ENCODE results near the gene PFKFB3. TPM values are rescaled to one million over a fixed set of nuclear protein-coding genes. Genes with fewer than 3 reads are reported as not detected.

Gene PFKFB3
- total RNA-seq, 1 donor from 2014 or later = 44.5 TPM

DNA sequence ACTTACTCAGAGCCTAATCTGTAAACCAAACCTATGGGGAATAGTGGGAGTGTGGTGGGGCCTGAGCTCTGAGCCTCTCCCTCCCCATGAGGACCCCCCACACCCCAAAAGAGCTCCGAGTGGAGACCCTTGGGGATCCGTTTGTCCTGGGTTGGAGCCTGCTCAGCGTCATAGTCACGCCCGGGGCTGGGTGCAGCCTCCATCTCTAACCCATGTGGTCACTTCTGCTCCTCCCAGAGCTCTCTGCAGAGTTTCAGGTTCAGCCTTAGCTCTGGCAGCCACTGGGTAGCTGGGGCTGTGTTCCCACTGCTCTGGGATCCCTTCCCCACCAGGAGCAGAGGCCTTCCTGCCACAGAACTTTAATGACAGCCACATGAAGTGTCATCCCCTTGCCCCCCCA lies 25.9 kb downstream of the PFKFB3 start:
- no peaks in the 10 kb centered on the region for H3K27me3 ChIP-seq (ENCODE audit: control insufficient read depth, insufficient read depth, low read length)
- no peak overlapping the region for H3K4me3 ChIP-seq (ENCODE audit: low read depth, low read length)
- no peak for DNase-seq (ENCODE audit: low read depth)
- peaks cover 9% of the 10 kb centered on the region for H3K36me3 ChIP-seq (ENCODE audit: control insufficient read depth, insufficient read depth, low read length)
- TF ChIP-seq CTCF (IDR thresholded peaks at IDR 0.05; ENCODE audit: insufficient read depth, low read length, poor library complexity, severe bottlenecking) = no peak

DNA sequence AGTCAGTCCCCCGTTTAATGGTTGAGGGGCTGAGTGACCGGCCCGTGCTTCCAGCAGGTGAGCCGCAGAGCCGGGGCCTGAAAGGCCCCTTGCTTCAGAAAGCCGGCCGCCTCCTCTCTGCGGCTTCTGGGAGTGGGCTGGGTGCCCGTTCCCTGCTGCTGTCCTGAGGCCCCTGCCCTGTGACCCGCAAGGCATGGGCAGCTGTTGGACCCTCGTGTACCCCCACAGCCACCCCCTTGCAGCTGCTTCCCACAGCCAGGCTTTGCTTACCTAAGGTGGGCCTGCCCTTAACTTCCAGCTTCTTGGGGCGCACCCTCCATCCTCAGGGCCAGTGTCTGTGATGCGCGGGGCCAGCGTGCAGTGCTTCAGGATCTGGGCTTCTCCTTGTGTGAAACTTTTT lies 26.6 kb downstream of the PFKFB3 start:
- H3K27me3 ChIP-seq (ENCODE audit: control insufficient read depth, insufficient read depth, low read length) = no peaks in the 10 kb centered on the region
- H3K4me3 ChIP-seq (ENCODE audit: low read depth, low read length) = no peak overlapping the region
- peaks cover 6% of the 10 kb centered on the region for H3K36me3 ChIP-seq (ENCODE audit: control insufficient read depth, insufficient read depth, low read length)
- DNase-seq (ENCODE audit: low read depth) = no peak
- TF ChIP-seq CTCF (IDR thresholded peaks at IDR 0.05; ENCODE audit: insufficient read depth, low read length, poor library complexity, severe bottlenecking) = no peak

DNA sequence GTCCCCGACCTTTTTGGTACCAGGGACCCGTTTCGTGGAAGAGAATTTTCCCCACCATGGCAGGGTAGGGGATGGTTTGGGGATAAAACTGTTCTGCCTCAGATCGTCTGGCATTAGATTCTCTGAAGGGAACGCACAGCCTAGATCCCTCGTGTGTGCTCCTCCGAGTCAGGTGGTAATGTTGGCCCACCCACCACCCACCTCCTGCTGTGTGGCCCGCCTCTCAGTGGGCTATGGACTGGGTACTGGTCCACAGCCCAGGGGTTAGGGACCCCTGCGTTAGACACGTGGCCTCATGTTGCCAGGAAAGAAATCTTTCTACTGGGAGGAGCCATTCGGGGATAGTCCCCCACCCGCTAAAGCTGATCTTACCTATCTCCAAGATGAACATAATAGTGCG lies 27.0 kb downstream of the PFKFB3 start:
- Histone ChIP-seq H3K4me3 (ENCODE audit: low read depth, low read length) (no peak overlapping the region), H3K27me3 (ENCODE audit: control insufficient read depth, insufficient read depth, low read length) (no peaks in the 10 kb centered on the region), H3K36me3 (ENCODE audit: control insufficient read depth, insufficient read depth, low read length) (peaks cover 6% of the 10 kb centered on the region)
- TF ChIP-seq CTCF (IDR thresholded peaks at IDR 0.05; ENCODE audit: insufficient read depth, low read length, poor library complexity, severe bottlenecking) = no peak
- DNase-seq (ENCODE audit: low read depth) = no peak

GRCh38 chr10:6230315-6230714 lies 27.6 kb downstream of the PFKFB3 start:
- no peak for DNase-seq (ENCODE audit: low read depth)
- peaks cover 6% of the 10 kb centered on the region for H3K36me3 ChIP-seq (ENCODE audit: control insufficient read depth, insufficient read depth, low read length)
- no peak overlapping the region for H3K4me3 ChIP-seq (ENCODE audit: low read depth, low read length)
- H3K27me3 ChIP-seq (ENCODE audit: control insufficient read depth, insufficient read depth, low read length) = no peaks in the 10 kb centered on the region
- TF ChIP-seq CTCF (IDR thresholded peaks at IDR 0.05; ENCODE audit: insufficient read depth, low read length, poor library complexity, severe bottlenecking) = no peak

DNA sequence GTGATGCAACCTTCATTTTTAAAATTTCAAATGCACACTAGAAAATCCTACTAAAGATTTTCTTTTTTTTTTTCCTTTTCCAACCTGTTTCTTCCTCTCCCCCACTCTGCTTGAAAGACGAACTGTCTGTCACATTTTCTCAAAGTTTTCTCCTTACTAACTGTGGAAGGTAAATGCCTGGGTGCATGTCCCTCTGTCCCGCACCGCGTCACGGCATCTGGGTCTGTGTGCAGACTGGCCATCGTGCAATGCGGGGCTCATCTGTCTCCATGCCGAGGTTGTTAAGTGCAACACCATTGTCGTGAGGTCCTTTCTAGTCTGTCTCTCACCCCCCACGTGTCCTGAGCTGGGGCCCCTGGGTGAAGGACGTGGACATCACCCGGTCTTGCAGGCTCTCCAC lies 28.4 kb downstream of the PFKFB3 start:
- DNase-seq (ENCODE audit: low read depth) = no peak
- Histone ChIP-seq H3K36me3 (ENCODE audit: control insufficient read depth, insufficient read depth, low read length) (peaks cover 6% of the 10 kb centered on the region), H3K4me3 (ENCODE audit: low read depth, low read length) (no peak overlapping the region), H3K27me3 (ENCODE audit: control insufficient read depth, insufficient read depth, low read length) (no peaks in the 10 kb centered on the region)
- no peak for TF ChIP-seq CTCF (IDR thresholded peaks at IDR 0.05; ENCODE audit: insufficient read depth, low read length, poor library complexity, severe bottlenecking)

GRCh38 chr10:6231730-6232129 lies 29.0 kb downstream of the PFKFB3 start:
- Histone ChIP-seq H3K27me3 (ENCODE audit: control insufficient read depth, insufficient read depth, low read length) (no peaks in the 10 kb centered on the region), H3K4me3 (ENCODE audit: low read depth, low read length) (no peak overlapping the region), H3K36me3 (ENCODE audit: control insufficient read depth, insufficient read depth, low read length) (peaks cover 6% of the 10 kb centered on the region)
- TF ChIP-seq CTCF (IDR thresholded peaks at IDR 0.05; ENCODE audit: insufficient read depth, low read length, poor library complexity, severe bottlenecking) = no peak
- no peak for DNase-seq (ENCODE audit: low read depth)

All from kidney epithelial cell (primary cell).